NCI-H82 (cell line): ENCODE data around the gene EIF1AY.
"Not testable (repeated sequence)": the region's sequence is repeated elsewhere in the genome, so short reads cannot be mapped to it uniquely, and the experiment has no call there.

Experiments used
- DNase-seq: peaks from one replicate; lab custom pipeline; 2025; lab: John Stamatoyannopoulos, UW

EIF1AY gene, protein sequence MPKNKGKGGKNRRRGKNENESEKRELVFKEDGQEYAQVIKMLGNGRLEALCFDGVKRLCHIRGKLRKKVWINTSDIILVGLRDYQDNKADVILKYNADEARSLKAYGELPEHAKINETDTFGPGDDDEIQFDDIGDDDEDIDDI

DNA sequence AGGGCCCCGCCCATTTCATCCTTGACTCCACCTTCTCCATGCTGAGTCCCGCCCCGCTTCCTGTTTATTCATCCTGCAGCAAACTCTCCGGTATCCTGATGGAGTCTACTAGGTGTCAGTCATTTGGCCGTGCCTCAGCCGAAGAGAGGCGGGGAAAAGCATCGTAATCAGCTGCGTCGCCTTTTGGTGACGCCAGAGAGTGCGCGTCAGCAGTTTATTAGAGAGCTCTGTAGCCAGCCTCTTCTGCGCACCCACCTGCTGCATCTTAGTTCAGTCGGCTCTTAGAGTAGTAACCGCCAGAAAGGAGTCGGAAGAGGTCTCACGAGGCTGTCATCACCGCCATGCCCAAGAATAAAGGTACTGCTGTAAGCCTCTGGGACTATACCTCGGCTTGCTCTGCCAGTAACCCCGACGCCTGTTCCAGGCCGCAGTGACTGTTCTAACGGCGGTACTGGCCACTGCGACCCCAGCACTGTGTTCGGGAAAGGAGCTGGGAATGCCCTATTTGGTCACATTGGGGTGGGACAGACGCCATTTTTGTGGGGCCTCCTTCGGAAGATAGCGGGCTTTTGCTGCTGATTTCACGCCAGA, at the start of gene EIF1AY:
Gene EIF1AY (plus strand): TSS at position 246 of the 591 bp plus-strand sequence. CDS start 96 bp downstream, at position 342.
- no peak for DNase-seq

DNA sequence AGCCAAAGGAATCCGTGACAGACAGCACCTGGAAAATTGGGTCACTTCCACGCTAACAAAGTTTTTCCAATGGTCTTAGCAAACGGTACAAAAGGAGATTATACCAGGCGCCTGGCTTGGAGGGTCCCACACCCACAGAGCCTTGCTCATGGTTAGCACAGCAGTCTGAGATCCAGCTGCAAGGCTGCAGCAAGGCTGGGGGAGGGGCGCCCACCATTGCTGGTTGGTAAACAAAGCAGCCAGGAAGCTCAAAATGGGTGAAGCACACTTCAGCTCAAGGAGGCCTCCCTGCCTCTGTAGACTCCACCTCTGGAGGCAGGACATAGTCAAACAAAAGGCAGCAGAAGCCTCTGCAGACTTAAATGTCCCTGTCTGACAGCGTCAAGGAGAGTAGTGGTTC, 47.1 kb upstream of the EIF1AY start:
- DNase-seq: no peak

DNA sequence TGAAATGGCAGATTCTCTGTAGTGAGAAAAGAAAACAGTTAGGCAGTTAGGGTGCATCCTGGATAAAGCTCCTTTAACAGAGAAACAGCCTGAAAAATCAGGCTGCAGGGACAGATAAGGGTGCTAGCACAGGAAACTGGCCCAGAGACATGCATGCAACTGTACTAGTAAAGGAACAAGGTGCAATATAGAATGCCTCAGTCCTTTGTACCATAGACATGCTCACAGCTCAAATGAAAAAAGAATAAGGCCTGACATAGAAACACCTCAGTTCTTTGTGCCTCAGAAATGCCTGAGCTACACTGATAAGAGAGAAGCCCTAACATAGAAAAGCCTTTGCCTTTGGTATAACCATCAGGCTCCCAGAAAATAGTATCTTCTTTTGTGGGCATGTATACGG, 37.4 kb upstream of the EIF1AY start:
- DNase-seq: no peak

DNA sequence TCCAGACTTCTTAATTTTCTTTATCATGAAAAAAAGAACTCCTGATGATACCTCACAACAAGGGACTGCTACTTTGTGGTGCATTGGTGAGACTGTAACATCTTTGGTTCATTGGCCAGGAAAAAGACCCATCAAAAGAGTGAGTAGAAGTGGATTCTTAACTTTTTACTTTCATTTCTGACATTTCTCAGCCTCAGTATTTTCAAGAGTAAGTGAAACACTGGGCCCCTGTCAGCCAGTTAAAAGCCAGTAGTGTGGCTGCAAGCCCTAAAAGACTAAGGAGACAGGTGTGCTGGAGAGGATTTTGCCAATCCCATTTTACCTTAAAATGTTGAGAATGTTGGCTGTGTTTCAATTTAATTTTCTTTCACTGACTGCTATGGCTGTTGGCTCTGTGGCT, 36.6 kb upstream of the EIF1AY start:
- no peak for DNase-seq

DNA sequence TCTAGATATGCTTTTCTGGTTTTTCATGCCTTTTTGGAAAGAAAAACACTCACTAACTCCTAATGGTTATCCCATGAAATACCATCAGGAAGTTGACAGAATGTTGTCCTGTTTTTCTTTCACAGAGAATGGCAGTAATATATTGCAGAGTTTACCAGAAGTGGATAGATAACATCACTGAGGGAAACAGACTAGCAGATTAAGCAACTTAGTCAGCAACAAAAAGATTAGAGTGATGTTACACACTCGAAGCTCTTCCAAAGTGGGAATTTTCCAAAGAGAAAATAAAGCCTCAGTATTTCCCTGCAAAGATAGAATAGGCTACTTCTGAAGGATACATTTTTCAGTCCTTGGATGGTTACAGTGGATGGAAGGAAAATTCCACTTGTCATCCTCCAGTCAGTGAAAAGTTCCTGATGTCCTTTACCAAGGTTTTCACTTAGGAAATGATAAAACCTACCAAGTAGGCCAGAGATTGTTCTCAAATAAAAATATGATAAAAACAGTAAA, 31.1 kb upstream of the EIF1AY start:
- no peak for DNase-seq

DNA sequence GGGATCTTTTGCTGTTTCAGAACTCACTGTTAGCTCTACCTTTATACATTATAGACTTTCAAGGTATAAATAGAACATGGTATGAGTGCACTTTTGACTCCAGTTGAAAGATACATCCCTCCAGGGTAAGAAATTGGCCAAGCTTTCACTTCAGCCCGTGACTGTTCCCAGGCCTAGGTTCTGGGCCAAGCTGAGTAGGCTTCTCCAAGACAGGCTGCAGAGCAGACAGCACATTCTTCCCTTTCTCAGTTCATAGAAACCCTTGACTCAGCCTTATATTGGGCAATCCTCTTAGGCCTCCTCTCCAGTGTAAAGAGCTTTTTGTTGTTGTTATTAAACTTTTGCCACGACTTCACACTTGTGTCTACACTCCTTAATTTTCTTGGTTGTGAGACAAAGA, 29.5 kb upstream of the EIF1AY start:
- DNase-seq: no peak

DNA sequence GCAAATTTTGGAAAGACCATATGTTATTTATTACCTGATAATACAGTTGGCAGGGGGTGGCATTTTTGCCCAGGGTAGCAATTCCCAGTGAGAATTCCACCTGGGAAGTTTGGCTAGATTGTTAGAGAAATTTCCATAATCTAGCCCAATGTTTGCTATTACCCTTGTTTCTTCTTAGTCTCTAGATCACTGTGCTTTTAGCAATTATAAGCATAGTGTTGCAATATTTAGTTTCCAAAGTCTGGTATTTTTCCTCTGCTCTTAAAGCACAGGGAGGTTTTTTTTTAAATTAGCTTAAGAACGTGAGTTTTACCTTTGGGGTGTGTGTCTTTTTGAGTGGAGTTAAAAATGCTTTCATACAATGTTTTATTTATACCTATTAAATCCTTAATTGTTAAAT, 26.3 kb upstream of the EIF1AY start:
- no peak for DNase-seq

DNA sequence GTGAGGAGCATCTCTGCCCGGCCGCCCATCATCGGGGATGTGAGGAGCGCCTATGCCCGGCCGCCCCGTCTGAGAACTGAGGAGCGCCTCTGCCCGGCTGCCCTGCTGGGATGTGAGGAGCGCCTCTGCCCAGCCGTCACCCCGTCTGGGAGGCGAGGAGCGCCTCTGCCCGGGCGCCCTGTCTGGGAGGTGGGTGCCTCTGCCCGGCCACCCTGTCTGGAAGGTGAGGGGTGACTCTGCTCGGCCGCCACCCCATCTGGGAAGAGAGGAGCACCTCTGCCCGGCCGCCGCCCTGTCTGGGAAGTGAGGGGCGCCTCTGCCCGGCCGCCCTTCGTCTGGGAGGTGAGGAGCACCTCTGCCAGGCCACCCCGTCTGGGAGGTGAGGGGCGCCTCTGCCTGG, 23.7 kb upstream of the EIF1AY start:
- DNase-seq: no peak

DNA sequence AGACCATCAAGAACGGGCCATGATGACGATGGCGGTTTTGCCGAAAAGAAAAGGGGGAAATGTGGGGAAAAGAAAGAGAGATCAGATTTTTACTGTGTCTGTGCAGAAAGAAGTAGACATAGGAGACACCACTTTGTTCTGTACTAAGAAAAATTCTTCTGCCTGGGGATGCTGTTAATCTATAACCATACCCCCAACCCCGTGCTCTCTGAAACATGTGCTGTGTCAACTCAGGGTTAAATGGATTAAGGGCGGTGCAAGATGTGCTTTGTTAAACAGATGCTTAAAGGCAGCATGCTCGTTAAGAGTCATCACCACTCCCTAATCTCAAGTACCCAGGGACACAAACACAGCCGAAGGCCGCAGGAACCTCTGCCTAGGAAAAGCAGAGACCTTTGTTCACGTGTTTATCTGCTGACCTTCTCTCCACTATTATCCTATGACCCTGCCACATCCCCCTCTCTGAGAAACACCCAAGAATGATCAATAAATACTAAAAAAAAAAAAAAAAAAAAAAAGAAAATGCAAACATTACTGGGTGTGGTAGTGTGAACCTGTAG, 22.7 kb upstream of the EIF1AY start:
- not testable (repeated sequence) for DNase-seq

DNA sequence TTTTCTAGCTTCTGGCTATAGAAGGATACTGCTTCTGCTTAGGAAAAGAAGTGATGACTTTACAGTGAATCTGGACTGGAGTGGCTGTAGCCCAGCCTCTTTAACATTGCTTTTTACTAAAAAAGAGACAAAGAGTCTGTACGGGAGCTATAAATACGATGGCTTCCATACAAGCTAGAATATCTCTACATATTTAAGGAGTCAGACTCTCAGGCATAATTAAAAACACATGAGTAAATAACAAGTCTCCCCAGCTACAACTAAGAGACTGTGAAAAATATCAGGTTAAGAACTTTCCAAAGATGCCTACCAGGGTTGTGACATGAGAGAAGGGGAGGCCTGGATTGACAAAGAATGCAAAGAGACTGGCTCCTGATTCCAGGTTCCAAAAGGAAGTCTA, 19.8 kb upstream of the EIF1AY start:
- DNase-seq: no peak

DNA sequence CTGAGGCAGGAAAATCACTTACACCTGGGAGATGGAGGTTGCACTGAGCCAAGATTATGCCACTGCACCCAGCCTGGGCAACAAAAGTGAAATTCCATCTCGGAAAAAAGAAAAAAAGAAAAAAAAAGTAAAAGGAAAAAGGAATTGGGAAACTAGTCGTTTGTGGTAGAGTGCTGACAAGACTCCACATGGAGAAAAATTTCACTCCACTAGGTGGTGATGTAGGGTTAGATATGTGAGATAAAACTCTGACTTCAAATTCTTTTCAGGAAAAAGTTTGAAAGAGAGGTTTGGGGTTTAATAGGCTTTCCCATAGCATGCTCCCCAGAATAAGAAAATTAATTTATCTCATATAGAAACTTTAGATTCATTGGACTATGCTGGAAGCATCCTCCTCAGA, 16.9 kb upstream of the EIF1AY start:
- DNase-seq: no peak

DNA sequence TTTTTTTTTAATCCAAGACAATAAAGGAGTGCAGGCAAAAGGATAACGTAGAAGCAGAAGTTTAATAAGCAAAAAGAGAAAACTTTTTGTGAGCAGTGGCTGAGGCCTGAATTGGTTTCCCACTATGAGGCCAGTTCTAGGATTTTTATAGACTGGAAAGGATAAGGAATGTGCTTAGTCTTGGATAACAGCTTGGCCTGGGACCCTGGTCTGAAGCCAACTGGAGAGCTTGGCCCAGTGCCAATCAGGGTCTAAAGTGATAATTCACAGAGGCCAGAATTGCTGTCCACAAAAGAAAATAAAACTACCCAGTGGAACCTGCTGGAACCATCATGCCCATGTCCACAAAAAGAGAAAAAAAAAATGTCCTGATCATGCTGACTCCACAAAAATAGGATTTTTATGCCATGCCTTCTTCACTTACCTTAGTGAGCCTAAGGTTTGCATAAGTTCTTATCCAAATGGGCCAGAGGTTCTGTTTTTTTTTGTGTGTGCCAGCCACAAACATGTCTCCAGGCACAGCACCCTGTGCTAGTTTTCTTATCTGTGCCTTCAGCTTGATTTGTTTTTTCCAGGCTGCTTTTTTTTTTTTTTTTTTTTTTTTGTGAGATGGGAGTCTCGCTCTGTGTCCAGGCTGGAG, 15.6 kb upstream of the EIF1AY start:
- no peak for DNase-seq

DNA sequence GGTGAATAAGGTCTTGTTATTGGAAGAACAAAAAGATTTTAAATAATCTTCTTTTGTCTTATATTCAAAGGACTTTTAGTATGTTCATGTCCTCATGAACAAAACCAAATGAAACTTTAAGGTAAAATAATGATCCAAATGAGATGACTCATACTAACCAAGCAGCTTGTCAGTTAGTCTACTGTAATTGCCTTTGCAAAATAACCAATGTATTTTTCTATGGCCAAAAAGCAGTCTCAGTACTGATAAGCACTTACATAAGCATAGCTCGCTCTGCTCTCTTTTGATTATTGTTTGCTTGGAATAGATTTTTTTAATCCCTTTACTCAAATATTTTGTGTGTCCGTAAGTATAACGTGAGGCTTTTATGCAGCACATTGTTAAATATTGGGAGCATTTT, 4.3 kb upstream of the EIF1AY start:
- no peak for DNase-seq

DNA sequence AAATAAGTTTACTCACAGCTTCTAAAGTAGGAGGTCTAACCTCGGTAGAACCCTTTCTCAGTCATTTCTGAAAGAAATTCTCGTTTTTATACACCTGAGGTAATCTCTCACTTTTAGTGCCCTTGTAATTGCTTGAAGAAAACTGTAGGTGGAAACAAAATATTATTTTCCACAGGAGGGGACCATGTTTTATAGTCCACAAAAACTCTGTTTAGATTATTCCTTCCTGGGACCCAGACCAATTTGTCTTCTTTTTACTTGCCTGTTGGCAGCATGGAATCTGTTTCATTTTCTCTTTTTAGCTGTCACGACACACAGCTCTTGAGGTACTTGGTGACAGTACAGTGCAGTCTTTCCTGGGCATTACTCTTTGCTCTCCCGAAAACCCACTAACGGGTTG, 930 bp downstream of the EIF1AY start:
- DNase-seq: no peak

DNA sequence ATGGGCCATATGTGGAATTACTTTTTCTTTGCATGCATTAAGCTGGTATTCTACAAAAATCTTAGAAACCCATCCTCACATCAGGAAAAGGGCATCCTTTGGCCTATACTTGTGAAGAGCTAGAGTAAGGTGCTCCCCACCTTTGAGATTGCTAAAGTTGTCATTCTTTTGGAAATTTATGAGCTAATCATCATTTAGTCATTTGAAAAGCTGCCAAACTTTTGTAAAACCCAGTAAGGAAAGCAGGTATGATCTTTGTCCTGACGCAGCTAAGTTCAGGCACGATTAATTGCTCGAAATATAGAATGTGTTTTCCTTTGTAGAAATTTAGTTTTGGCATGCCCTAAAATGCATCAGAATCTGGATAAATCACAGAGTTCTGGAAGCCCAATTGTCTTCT, 2.6 kb downstream of the EIF1AY start:
- DNase-seq: no peak

DNA sequence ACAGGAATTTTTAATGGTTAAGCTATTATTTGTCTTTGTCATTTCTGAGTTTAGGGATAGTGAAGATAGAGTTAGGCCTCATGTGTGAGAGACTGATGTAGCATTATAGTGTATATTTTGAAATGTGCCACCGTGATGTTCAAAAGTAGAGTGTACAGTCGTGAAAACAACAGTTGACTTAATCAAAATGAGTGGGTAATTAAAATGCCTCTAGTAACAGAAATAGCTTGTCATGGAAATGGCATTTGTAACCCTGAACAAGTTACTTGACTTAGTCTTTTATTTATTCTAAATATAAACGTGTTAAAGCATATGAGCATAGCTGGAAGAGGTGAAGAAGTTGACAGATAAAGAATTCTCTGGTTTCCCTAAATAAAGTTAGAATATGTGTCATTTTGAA, 6.1 kb downstream of the EIF1AY start:
- no peak for DNase-seq

DNA sequence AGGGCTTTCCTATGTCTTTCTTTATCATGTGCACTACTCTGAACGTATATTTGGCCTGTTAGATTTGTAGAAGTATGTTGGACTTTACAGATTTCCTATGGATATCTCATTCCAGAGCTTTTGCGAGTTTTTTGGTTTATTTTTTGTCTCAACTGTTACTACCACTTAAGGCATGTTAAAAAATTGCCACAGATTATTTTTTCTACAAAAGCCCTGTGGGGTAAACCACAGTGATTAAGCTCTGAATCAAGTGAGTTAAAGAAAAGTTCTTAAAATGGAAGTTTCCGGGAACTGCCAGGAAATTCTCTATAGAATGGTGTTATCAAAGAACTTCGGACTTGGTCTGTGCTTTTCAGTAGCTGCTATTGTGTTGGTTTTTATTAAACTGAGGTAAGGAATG, 10.6 kb downstream of the EIF1AY start:
- no peak for DNase-seq
